Anterior cingulate cortex (tissue), 58 donors: ENCODE data around the gene MTCH1.
A peak's percentile ranks its signal among the peaks of the same experiment; 100 is the strongest.
"Not testable (repeated sequence)": the region's sequence is repeated elsewhere in the genome, so short reads cannot be mapped to it uniquely, and the experiment has no call there.

Source experiments
- DNase-seq, 58 donors: peaks; one replicate each; lab custom pipeline; 2025; lab: John Stamatoyannopoulos, UW

MTCH1 gene

DNA sequence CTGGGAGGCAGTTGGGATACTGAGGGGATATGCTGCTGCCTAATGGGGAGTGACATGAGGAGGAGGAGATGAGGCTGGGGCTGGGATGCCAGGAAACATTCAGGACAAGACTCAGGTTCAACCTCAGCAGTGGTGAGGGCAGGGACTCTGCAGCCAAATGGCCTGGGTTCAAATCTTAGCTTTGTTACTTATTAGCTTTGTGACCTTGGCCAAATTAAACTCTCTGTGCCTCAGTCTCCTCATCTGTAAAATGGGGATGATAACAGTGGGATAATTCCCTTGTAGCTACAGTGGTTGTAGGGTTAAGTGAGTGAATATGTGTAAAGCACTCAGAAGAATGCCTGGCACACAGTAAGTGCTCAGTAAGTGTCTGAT is 29.6 kb downstream of the MTCH1 start:
- DNase-seq = no peak

DNA sequence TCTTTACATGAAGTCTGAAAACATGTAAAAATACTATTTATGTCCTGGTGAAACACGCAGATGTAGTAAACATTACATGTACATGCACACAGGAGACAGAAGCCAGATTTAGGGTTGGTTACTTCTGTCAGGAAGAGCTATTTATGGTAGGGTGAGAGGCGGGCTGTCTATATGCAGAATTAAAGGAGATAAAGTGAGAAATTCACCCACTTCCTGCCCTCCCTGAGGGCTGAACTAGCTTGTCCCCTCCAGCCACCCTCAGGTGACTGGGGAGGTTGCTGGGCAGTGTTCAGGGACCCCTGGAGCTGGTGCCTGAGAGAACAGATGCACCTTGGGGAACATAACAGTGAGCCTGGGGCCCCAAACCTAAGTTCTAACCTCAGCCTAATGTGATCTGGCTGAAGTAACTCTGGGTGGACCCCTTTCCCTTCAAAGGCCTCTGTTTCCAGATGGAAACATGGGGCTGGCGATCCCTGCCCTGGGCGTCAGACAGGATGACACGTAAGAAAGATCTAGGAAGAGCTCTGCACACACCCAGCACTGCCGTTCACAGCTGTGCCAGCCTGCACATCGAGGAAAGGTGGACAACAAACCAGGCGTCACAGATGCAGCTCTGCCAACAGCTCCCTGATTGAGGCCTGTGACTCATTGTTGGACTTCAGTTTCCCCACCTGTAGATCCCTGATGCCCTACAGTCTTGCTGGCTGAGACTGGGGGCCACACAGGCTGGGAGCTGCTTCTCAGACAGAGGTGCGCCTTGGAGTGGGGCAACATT is 30.1 kb downstream of the MTCH1 start:
- DNase-seq = no peak

DNA sequence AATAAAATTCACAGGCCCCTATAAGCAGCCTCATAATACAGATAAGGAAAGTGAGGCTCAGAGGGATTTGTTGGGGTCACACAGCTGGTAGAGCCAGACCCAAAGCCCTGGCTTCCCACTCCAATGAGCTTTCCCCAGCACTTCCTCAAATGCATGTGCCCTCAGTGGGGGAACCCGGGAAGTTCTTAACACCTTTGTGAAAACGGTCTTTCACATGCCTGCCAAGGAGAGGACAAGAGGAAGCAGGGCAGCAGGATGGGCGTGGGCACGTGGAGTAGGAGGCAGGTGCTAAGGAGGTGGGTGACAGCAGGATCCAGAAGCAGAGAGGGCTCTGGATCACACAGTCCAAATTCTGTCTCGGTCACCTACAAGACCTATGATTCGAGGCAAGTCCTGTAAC is 30.9 kb downstream of the MTCH1 start:
- no peak for DNase-seq

DNA sequence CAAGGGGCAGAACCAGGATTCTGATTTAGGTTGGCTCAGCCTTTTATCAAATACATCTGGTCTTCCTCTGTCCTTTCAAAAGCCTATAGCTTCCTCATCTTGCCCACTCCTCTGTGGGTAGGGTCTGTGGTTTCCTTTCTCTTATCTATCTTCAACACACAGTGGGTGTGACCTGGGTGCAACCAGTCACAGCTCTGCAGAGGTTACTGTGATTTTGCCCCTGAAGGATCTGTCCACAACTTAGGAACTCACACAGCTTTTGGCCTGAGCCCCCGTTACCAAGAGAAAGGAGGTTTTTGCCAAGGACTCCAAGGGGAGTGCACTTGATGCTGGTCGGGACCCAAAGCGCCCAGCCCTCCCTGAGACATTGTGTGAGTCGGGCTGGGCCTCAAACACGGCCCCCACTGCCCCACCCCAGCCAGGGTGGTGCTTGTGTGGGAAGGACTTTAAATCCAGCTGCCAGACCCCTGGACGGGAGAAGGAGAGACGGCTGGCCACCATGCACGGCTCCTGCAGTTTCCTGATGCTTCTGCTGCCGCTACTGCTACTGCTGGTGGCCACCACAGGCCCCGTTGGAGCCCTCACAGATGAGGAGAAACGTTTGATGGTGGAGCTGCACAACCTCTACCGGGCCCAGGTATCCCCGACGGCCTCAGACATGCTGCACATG is 31.6 kb downstream of the MTCH1 start, which contains the start of gene PI16:
TSS of gene PI16 (plus strand) at position 477 of the 670 bp plus-strand sequence. CDS start at position 500, 23 bp downstream.
- DNase-seq = peak in 4 of 58 donors; percentile 8 to 23 (median 16)

DNA sequence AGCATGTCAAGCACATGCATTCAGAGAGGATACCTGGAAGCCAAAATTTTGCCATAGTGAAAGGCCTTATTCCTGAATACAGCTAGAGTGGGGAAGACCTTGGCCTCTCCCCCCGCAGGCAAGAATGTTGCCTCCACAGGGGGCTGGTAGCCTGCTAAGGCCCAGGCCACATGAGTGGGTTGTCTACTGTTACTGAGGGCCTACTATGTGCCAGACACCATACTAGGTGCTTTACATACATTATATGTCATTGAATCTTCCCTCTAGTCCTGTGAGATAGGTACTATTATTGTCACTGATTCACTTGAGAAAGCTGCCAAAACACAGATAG is 32.1 kb downstream of the MTCH1 start:
- DNase-seq = no peak

DNA sequence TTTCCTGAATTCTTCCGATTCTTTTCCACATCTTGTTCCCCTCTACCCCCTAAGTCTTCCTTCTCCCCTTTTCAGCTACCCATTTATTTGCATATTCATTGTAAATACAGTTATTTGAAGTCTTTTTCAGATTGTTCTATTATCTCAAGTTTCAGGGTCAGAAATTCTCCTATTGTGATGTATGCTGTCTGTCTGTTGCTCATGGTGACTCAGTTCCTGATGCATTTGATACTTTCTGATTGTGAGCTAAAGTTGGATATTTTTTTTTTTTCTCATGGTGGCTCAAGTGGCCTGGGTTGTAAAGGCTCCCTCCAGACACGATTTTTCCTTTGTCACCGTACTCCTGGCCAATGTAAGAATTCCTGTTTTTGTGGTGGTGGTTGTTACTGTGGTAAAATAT is 36.4 kb downstream of the MTCH1 start:
- DNase-seq = no peak

DNA sequence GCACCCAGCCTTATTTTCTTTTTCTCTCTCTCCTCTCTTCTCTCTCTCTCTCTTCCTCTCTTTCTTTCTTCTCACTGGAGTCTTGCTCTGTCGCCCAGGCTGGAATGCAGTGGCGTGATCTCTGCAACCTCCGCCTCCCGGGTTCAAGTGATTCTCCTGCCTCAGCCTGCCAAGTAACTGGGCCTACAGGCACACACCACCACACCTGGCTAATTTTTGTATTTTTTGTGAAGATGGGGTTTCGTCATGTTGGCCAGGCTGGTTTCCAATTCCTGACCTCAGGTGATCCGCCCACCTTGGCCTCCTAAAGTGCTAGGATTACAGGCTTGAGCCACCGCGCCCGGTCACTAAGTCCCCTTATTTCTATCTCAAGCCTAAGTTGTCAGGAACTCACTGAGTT is 36.9 kb downstream of the MTCH1 start:
- DNase-seq = not testable (repeated sequence)

DNA sequence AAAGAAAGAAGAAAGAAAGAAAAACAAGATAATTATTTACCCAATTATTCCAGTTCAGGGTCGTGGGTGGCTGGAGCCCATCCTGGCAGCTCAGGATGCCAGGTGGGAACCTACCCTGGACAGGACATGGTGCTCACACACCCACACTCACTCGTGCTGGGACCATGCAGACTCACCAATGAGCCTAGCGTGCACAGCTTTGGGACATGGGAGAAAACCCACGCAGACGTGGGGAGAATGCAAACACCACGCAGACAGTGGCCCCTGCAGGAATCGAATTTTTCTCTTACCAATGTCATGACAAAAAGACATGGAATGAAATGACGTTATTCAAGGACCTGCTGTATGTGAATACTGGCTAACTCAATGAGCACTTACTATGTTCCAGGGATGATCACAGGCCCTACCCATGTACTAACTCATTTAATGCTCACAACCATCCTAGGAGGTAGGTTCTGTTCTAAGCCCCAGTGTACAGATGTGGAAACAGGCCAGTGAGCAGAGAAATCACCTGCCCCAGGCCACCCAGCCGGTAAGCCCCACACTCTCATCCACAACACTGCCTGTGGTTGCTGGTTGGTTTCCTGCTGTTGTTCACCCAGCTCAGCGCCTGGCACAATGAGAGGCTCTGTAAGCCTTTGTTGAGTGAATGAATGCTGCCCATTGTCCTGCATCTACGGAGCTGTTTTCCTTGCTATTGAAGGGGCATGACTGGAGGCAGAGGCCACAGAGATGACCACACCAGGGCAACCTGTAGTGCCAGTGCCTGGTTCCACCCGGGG is 38.2 kb downstream of the MTCH1 start:
- DNase-seq = peak in 48 of 58 donors; percentile 15 to 92 (median 70)

DNA sequence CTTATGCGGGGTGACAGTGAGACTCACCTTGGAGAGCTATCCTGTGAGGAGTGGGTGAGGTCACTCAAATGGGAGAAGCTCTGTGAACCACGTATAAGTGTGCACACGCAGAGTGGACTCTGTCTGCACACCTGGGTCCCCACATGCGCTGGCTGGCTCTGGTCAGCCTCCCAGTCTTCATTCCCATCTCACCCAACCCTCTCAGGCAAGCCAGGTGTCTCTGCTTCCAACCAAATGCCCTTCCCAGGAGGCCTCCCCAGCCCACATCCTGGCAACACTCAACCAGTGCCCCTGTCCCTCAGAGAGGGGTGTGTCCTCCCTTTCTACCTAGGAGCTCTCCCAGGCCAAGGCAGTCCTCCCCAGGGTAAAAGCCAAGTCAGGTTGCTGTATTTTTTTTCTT is 39.5 kb downstream of the MTCH1 start:
- no peak for DNase-seq

DNA sequence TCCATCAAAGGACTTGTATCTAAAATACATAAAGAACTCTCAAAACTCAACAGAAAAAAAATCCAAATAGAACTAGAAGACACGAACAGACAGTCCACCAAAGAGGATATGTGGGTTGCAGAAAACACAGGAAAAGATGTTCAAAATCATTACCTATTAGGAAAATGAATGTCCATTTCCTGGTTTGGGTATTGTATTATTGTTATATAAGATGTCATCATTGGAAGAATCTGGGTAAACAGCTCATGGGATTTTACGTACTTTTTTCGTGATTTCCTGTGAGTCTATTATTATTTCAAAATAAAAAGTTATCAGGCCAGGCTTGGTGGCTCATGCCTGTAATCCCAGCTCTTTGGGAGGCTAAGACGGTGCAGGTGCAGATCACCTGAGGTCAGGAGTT is 40.7 kb downstream of the MTCH1 start:
- DNase-seq = no peak

DNA sequence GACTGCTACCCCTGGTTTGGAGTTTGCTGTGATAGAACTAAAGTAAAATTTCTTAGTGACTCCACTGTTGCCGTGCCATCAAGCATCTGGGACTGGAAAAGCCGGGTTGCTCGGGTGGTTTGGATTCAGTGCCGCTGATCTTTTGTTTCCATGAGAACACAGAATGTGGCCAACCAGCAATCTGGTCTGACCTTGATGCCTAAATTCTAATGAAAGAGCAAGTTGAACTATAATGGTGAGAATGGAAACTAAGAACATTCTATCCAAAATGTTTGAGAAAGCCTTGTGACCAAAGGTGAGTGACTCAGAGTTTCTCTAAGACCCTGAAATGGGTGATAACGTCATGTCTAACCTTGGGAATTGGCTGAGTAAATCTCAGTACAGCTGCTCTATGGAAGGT is 41.3 kb downstream of the MTCH1 start:
- DNase-seq = no peak

DNA sequence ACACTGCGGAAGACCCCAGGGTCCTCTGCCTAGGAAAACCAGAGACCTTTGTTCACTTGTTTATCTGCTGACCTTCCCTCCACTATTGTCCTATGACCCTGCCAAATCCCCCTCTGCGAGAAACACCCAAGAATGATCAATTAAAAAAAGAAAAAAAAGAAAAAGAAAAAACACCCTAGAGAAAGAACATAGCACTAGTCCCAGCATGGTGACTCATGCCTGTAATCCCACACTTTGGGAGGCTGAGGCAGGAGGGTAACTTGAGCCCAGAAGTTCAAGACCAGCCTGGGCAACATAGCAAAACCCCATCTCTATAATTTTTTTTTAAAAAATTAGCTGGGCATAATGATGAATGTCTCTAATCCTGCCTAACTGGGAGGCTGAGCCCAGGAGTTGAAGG is 43.7 kb downstream of the MTCH1 start:
- DNase-seq = not testable (repeated sequence)

DNA sequence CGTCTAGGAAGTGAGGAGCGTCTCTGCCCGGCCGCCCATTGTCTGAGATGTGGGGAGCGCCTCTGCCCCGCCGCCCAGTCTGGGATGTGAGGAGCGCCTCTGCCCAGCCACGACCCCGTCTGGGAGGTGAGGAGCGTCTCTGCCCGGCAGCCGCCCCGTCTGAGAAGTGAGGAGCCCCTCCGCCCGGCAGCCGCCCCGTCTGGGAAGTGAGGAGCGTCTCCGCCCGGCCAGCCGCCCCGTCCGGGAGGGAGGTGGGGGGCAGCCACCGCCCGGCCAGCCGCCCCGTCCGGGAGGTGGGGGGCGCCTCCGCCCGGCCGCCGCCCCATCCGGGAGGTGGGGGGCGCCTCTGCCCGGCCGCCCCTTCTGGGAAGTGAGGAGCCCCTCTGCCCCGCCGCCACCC is 44.4 kb downstream of the MTCH1 start:
- DNase-seq = not testable (repeated sequence)

DNA sequence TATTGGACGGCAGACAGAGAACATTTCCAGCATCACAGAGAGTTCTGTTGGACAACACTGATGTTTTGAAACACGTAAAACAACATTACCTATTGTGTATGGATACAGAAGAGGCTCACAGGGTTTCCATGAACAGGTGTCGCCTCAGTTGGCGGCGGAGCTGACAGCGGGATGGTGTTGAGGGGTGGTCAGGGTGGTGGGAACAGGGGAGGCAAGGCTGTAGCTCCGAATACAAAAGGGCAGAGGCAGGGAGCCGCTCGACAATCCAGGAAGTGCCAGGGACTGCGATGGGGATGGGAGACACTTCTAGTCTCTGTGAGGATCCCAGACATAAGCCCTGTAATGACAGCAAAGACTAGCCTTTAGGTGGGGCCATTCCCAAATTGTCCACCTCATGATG is 46.0 kb downstream of the MTCH1 start:
- DNase-seq = no peak

DNA sequence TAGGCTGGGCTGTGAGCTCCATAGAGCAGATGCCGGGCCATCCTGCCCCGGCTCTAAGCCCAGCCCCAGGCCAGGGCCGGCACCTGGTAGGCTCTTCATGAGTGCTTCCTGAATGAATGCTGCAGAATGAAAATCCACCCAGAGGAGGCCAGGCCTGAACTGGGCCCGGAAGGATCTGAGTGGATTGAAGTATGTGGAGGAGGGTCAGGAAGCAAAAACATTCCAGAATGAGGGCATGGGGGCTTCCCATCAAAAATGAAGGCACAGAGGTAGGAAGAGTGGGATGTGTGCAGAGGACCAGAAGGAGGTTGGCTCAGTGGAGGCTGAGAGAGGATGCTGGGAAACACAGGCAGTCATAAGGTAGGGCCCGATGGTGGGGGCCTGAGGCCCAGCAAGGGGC is 47.0 kb downstream of the MTCH1 start:
- not testable (repeated sequence) for DNase-seq

DNA sequence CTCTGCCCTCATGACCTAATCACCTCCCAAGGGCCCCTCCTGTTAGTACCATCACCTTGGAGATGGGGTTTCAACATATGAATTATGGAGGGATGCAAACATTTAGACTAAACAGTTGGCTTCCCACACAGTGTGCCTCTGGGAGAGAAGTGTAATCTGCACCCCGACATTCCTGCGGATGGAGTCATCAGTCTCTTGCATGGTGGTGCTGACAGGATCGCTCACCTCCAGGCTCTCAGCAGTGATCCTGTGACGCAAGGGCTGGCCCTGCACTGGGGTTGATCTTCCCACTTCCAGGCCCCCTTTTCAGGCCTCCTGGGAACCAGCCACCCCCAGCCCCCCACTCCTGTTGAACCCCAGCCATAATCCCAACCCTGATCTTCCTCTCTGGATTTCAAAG is 47.5 kb downstream of the MTCH1 start:
- no peak for DNase-seq

DNA sequence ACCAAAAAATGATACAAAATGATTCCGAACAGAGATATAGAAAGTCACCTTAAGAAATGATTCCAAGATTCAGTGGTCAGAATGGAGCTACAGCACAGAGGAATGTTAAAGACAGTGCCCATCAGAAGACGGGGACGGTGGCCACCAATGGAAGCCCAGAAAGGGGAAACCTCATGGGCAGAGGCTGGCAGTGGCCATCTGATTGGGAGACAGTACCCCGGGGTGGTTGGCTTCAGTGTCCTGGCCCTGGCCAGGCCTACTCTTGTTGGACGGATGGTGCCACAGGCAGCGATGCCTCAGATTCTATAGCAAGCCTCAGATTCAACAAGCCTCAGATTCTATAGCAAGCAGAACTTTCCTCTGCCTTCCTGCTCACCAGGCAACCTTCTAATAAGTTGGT is 48.1 kb downstream of the MTCH1 start:
- no peak for DNase-seq

DNA sequence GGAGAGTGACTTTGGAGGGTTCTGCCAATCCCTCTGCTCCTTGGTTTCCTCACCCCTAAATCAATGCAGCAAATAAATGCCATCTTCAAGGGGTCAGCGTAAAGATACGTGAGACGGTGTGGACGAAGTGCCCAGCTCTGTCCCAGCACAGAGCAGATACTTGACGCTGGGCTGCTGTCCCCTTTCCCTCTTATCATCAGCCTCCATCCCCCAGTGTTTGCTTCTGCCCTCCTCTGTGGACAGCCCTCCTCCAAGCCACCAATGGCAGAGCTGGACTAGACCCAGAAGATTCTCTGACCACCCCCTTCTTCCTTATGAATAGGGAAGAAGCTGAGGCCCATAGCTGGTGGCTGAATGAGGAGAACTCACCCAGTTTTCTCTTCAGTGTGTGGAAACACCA is 49.2 kb downstream of the MTCH1 start:
- no peak for DNase-seq

DNA sequence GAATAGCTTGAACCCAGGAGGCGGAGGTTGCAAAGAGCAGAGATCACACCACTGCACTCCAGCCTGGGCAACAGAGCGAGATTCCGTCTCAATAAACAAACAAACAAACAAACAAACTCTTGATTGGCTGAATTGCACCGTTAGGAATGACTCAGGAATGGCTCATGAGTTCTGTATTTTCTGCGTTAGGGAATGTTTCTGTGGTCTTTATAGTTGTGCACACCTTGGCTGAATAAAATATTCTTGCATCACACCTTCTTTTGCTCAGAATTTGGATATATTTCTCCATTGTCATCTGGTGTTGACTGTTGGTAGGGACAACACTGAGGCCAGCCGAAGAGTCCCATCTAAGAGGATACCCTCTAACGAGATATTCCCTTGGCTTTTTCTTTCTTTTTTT is 51.1 kb downstream of the MTCH1 start:
- DNase-seq = no peak

DNA sequence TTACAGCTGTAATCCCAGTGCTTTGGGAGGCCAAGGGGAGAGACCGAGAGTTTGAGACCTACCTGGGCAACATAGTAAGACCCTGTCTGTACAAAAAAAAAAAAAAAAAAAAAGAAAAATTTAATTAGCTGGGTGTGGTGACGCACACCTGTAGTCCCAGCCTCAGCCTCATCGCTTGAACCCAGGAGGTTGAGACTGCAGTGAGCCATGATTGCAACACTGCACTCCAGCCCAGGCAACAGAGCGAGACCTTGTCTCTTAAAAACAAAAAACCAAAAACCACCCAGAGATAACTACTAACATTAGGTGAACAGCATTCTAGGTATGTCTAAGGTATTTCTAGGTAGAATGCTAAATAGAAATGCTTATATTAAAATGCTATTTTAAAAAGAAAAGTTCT is 52.5 kb downstream of the MTCH1 start:
- DNase-seq = no peak

DNA sequence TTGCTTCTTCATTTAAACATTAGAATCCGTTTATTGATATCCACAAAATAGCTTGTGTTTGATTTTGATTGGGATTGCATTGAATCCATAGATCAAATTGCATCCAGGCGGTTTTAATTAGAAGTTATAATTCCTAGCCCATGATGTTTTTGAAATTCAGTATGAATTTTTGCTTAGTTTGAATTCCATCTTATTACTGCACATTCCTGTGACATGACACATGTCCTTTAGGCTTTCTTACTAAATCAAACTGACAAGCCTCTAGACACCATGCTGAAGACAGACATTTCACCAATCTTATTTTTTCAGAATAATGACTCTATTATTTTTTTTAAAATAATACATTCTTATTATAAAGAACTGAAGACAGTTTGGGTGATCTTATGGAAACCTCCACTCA is 52.9 kb downstream of the MTCH1 start:
- DNase-seq = no peak

DNA sequence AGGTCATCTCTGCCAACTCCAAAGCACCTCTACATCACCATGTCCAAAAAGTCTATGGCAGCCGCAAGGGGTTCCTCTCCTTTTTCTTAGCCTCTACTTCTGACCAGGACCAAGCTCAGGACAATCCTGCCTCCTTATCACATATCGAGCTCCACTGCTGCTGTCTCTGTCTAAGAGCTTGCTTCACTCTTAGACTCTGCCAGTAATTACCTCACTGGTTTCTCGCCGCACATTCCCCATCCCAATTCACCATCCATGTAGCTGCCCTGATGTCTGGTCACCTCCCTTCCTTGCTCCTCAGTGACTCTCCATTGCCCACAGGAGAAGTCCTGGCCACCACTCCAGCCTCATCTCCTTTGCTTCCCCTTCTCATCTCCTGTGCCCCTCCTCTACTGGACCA is 55.5 kb downstream of the MTCH1 start:
- no peak for DNase-seq
